ENCODE results near the gene NFIC.

DNA sequence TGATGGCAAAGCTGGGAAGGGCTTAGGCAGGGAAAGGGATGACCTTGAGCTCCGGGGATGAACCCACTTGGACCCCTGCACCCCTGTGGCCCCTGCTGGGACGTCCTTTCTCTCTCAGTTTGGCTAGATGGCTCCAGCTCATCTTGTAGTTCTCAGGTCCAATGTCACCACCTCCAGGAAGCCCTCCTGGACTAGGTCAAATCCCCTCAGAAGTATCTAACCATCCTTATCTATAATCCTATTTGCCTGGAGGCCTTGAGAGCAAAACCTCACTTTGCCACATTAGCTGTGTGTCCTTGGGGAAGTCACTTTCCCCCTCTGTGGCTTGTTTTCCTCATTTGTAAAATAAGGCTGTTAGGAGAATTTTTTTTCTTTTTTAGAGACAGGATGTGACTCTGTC is 42.7 kb upstream of the NFIC start:
- no peak for TF ChIP-seq CEBPB (IDR thresholded peaks at IDR 0.05)
- no peak for TF ChIP-seq NFIC (IDR thresholded peaks at IDR 0.05)
- TF ChIP-seq, protein P1, sequence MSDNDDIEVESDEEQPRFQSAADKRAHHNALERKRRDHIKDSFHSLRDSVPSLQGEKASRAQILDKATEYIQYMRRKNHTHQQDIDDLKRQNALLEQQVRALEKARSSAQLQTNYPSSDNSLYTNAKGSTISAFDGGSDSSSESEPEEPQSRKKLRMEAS (IDR thresholded peaks at IDR 0.05), result no peak
- TF ChIP-seq ZBTB7A (IDR thresholded peaks at IDR 0.05; ENCODE audit: low read depth), result no peak
- no peak for TF ChIP-seq EP300 (IDR thresholded peaks at IDR 0.05; ENCODE audit: borderline replicate concordance)
- TF ChIP-seq FOXM1 (IDR thresholded peaks at IDR 0.05; ENCODE audit: borderline replicate concordance, low read depth), result no peak
- no peak for TF ChIP-seq EGR1 (IDR thresholded peaks at IDR 0.05)
- no peak for TF ChIP-seq TEAD4 (IDR thresholded peaks at IDR 0.05)
- no peak for TF ChIP-seq CREB1 (IDR thresholded peaks at IDR 0.05; ENCODE audit: low read depth)
- no peak for TF ChIP-seq RAD21 (IDR thresholded peaks at IDR 0.05; ENCODE audit: low read depth)

Data from Ishikawa (cell line).